T-helper 9 cell (primary cell): ENCODE data around the gene ATP2B2.
"Not testable (repeated sequence)": the region's sequence is repeated elsewhere in the genome, so short reads cannot be mapped to it uniquely, and the experiment has no call there.

Experiments used
- DNase-seq: peaks from one replicate; pipeline ENCODE4 v3.0.0-alpha.2; 2020

The ATP2B2 gene

DNA sequence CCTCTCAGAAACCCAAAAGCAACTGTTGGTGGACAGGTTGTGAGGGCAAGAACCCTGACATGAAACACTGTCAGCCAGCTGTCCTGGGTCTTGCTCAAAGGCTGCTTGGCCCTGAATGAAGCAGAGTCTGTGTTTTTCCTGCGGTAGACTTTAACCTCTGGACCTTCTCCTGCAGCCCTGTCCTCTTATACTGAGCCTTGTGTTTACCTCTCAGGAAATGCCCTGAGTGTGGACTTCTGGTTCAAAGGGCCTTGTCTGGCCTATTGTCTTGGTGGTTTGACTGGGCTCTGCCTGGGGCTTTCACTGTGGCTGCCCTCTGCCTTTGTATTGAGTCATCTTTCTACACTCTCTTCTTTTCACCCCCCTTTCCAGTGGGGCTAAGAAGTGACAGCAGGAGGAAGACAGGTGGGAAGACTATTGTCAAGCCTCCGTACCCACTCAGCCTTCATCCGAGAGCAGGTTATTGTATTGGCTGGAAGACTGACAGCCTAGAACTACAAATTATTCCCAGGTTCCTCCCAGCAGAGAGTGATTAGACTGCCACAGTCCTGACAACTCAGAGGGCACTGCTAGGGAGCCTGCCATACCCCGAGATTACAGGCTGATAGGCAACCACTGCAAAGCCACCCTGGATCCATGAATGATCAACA lies 187.9 kb downstream of the ATP2B2 start:
- DNase-seq = no peak

- DNase-seq = no peak
These were observed 189.5 kb downstream of the ATP2B2 start for GRCh38 chr3:10315771-10316344.

DNA sequence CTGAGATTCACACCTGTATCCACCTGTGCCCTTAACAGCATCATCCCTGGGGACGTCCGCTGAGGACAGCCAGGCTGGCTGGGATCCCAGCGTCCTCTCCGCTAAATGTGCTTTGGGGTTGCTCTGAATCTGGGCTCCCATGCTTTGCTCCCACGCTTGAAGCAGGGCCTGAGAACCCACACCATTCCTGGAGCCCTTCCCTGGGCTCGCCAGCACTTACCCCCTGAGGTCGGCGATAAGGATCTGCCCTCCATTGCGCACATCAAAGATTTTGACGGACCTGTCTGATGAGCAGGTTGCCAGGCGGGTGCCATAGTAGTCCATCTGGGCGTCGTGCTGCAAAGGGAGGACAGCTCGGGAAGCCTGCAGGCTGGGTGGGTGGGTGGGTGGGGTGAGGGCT lies 190.3 kb downstream of the ATP2B2 start:
- no peak for DNase-seq

GRCh38 chr3:10312861-10313260 lies 192.5 kb downstream of the ATP2B2 start:
- DNase-seq = no peak

DNA sequence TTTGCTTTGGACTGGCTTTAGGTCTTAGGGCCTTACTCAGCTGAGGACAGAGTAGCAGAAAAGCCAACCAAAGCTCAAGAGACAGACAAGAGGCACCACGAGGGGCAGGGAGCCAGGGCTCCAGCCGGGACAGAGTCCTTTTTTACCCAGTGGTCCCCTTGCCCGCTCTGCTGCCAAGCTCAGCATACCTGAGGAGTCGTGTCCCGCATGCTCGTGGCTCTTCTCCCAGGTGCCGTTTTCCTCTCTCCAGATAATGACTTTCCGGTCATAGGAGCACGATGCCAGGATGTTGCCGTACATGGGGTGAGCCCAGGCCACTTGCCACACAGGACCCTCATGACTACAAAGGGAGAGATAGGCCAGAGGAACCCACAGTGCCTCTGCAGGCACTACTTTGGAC lies 193.0 kb downstream of the ATP2B2 start:
- DNase-seq = no peak

DNA sequence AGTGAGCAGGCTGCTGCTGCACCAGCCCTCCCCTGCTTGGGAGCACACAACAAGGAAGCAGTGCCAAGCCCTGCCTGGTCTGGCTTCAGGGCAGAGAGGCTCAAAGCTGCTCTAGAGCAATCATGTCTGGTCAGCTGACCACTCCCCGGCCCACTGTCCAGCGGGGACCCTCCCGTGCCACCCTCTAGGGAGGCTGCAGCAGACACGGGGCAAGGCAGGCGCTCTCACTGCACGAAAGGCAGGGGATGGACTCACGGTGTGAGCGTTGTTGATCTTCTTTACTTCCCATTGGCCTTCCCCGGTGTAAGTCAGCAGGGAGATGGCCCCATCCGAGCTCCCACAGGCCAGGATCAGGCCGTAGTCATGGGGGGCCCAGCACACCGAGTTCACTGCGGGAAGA lies 193.7 kb downstream of the ATP2B2 start:
- DNase-seq = no peak

GRCh38 chr3:10310578-10310977 lies 194.8 kb downstream of the ATP2B2 start:
- DNase-seq = no peak

DNA sequence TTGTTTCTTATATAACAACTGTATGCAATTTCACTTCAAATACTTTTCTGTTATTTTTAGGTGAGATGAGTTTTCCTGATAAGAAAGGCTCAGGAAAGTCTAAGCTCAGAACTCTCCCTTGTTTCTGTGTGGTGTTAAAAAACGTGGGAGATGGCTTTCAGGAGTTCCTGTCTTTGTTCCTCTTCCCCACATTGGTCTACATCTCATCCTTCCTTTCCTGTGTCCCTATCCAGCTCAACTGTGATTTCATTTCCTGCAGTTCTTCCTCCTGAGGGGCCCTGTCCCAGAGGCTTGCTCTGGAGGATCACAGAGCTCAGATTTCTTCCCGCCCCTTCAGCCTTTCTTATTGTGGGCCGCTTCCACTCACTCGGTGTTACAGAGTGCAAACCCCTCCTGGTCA lies 195.7 kb downstream of the ATP2B2 start:
- DNase-seq = no peak

GRCh38 chr3:10308678-10309077 lies 196.7 kb downstream of the ATP2B2 start:
- no peak for DNase-seq

DNA sequence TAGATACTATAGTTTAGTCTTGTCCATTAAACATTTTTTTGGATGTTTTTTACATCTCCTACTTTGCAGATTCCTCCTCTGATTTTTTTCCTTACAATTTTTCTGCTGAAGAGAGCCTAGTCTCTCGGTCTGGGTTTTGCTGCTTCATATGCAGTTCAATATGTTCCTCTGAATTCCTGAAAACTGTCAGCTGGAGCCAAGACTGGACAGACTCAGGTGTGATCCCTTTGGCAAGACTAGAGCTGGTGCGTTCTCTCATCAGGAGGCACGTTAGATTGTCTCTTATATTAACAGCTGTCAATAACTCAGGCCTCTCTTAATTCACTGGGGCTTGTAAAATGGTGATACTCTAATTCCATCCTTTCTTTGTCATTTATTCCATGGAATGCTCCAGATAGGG lies 199.2 kb downstream of the ATP2B2 start:
- no peak for DNase-seq

DNA sequence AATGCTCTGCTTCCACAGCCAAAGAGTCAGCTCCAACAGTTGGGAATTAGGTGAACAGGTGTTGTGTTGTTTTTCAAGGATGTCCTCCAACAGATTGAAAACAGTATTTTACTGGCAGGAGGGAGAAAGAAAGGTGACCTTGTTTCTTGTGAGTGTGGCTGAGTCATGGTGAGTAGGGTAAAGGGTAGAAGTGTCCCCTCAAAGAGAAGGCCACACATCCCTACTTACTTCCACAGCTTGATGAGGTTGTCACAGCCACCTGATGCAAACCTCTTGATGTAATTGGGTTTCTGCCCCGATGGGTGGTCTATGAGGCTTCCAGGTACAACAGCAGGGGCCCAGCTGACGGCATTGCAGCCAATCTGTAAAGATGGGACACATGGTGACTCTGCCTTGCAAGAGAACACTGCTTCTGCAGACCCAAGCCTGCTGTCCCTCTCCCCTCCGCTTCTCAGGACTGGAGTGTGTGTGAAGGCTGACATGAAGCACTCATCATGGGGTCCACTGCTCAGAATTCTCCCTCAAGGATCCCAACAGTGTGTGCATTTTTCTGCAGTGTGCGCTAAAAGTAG lies 200.0 kb downstream of the ATP2B2 start:
- DNase-seq = no peak

- no peak for DNase-seq
These were observed 200.5 kb downstream of the ATP2B2 start for GRCh38 chr3:10304905-10305304.

DNA sequence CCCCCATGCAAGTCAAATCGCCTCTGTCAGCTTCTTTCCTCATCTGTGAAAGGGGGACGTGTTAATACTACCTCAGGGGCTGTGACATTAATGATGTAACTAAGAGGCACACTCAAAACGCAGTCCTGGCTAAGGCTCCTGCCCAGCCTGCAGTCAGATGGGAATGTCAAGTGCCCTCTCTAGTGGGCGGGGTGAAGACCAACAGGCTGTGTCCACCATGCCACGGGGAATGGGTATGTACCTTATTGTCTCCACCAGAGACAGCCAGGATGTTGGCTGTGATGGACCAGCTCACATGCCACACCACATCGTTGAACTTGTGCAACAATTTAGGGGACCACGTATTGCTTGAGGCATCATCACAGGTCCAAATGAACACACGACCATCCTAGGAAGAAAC lies 201.6 kb downstream of the ATP2B2 start:
- DNase-seq = no peak

GRCh38 chr3:10303105-10303504 lies 202.3 kb downstream of the ATP2B2 start:
- no peak for DNase-seq

DNA sequence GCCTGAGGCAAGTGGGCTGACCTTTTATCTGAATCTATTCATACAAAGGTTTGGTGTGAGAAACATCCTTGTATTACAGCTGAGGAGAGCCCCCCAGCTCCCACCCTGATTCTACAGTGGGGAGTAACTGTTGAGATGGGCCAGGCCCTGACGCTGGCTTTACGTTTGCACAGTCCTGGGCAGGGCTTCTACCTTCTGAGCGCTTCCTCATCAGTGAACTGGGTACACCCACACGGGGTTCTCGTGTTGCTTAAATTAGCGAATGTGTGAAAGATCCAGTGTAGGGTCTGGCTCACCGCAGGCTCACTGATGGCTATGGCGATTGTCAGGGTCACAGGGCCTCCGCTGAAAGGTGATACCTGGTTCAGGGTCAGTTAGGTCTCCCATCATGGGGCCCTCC lies 205.3 kb downstream of the ATP2B2 start:
- no peak for DNase-seq

- DNase-seq = no peak
These were observed 205.7 kb downstream of the ATP2B2 start for GRCh38 chr3:10299679-10300078.

- no peak for DNase-seq
These were observed 206.2 kb downstream of the ATP2B2 start for GRCh38 chr3:10299175-10299574.

DNA sequence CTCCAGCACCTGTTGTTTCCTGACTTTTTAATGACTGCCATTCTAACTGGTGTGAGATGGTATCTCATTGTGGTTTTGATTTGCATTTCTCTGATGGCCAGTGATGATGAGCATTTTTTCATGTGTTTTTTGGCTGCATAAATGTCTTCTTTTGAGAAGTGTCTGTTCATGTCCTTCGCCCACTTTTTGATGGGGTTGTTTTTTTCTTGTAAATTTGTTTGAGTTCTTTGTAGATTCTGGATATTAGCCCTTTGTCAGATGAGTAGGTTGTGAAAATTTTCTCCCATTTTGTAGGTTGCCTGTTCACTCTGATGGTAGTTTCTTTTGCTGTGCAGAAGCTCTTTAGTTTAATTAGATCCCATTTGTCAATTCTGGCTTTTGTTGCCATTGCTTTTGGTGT lies 207.3 kb downstream of the ATP2B2 start:
- not testable (repeated sequence) for DNase-seq

- no peak for DNase-seq
These were observed 211.3 kb downstream of the ATP2B2 start for GRCh38 chr3:10294030-10294586.

DNA sequence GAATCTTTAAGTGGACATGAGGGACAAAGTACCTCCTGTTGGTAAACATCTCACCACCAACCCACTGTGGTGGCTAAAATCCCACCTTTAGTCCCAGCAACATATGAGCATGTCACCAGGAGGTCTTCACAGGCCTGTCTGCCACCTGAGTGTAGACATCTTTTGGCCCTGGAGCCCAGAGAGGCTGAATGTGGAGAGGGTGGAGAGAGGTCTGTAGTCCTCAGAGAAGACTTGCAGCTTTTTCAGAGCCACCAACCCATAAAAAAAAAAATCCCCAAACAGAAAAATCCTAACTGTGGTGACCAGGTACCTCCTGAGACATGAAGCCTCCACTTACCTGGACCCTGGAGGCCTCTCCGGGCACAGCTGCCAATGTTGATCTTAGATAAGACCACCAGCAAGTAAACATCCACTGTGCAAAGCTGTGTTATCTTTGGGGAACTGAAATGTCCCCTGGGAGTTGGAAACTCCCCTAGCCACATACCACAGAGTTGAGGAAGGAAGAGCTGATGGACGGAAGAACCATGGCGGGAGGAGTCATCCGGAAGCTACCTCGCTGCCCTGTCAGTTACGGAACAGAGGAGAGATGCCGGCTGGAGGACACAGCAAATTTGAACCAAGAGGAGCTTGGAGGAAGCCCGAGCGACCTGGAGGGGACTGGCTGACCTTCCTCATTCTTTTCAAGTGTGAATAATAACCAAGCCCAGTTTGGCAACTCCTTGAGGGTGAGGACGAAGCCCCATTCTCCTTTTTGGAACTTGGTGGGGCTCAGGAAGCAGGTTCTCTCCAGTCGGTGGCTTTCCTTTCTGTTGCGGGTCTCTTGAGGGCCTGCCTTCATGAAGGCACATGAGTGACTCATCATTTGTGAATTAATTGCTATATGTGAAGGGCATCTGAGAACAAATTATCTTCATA lies 212.6 kb downstream of the ATP2B2 start, which contains the start of gene GHRL:
TSS of gene GHRL (minus strand) at position 443 of the 915 bp plus-strand sequence. CDS start 2,767 bp downstream, outside the sequence.
- DNase-seq = no peak

DNA sequence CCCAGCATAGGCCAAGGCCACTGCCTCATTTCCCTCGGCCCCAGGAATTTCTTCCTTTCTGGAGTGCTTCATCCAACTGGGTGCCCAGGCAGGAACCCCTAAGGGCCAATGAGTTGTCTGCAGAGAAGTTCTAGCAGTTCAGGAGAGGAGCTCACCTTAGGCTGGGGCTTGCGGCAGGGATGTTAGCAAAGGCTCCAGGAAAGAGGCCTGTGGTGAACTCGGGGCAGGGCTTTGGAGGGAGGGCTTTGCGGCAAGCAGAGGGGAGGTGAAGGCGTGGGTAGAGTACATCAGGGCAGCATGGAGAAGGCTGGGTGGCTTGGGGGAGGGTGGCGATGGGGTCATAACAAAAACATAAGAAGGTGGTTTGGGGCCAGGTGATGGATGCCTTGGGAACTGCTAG lies 213.7 kb downstream of the ATP2B2 start:
- DNase-seq = no peak

DNA sequence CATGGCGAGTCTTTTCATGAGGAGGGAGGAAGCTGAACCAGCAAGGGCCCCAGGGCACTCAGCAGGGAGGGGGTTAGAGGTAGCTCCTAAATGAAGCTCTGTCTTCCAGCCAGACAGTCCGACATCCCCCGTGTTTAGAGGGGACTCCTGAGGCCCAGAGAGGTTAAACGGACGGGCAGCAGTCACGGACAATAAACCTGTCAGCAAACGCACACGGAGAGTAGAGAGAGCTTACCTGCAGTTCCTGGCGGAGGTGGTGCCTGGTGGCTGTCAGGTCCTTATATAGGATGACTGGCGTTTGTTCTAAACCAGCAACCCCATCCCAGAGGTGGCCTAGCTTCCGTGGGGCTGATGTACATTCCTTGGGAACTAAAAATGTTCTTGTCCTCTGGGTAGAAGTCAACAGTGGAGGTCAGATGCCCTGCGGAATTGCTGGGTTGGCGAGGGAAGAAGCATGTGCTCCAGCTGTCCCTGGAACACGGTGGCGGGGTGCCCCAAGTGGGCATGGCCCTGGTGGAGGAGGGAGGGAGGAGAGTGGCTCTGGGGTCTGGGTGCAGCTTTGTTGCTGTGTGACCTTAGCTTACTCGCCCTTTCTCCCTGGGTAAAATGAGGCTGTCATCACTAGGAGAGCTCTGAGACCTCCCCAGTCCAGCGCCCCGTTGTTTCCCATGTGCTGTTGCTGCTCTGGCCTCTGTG lies 214.8 kb downstream of the ATP2B2 start:
- DNase-seq = no peak
